GM12892 (cell line): ENCODE data around the gene PLEKHD1.

Source experiments
- DNase-seq: peaks from one replicate; pipeline ENCODE4 v3.0.0; 2011; ENCODE audit not compliant: insufficient read length
- FAIRE-seq: peaks from 2 replicates; lab custom pipeline; 2011; peaks lifted over from hg19 to GRCh38; lab: Jason Lieb, UNC
- POLR2A ChIP-seq: IDR thresholded peaks from 2 replicates; pipeline ENCODE4 v1.6.1; 2011; ENCODE audit warnings: low read depth, low read length, control low read depth
- POLR2AphosphoS5 ChIP-seq: IDR thresholded peaks from 2 replicates; pipeline ENCODE4 v1.6.1; 2011; ENCODE audit warnings: low read depth, low read length, control low read depth
- TAF1 ChIP-seq: IDR thresholded peaks from 2 replicates; pipeline ENCODE4 v1.6.1; 2011; ENCODE audit warnings: low read depth, mild to moderate bottlenecking, control low read depth, low read length, borderline replicate concordance

PLEKHD1 gene

GRCh38 chr14:69540654-69541335, 56.3 kb downstream of the PLEKHD1 start:
- no peak for FAIRE-seq
- TF ChIP-seq POLR2A (no peak), POLR2AphosphoS5 (no peak), TAF1 (no peak)
- no peak for DNase-seq

GRCh38 chr14:69542311-69542710, 57.8 kb downstream of the PLEKHD1 start:
- FAIRE-seq (no peak), DNase-seq (no peak)

GRCh38 chr14:69543341-69544115, 59.0 kb downstream of the PLEKHD1 start:
- peak; percentile 84 for FAIRE-seq
- TF ChIP-seq POLR2A, result no peak
- no peak for TF ChIP-seq TAF1
- TF ChIP-seq POLR2AphosphoS5, result no peak
- DNase-seq, result no peak

More at GRCh38 chr14:69542311-69542710, 57.8 kb downstream of the PLEKHD1 start:
- no peak for TF ChIP-seq POLR2A
- TF ChIP-seq TAF1, result no peak
- no peak for TF ChIP-seq POLR2AphosphoS5

- DNase-seq (no peak), FAIRE-seq (no peak)
- TF ChIP-seq POLR2AphosphoS5, result no peak
- no peak for TF ChIP-seq POLR2A
- no peak for TF ChIP-seq TAF1
Measured at GRCh38 chr14:69547701-69548348, 63.3 kb downstream of the PLEKHD1 start.

- FAIRE-seq, result no peak
- no peak for DNase-seq
- TF ChIP-seq POLR2A, result no peak
- no peak for TF ChIP-seq TAF1
- no peak for TF ChIP-seq POLR2AphosphoS5
Measured at GRCh38 chr14:69548566-69548965, 64.0 kb downstream of the PLEKHD1 start.

GRCh38 chr14:69551511-69551910, 67.0 kb downstream of the PLEKHD1 start:
- no peak for FAIRE-seq

GRCh38 chr14:69553252-69553651, 68.7 kb downstream of the PLEKHD1 start:
- TF ChIP-seq TAF1 (no peak), POLR2A (no peak), POLR2AphosphoS5 (no peak)
- DNase-seq (no peak), FAIRE-seq (no peak)

More at GRCh38 chr14:69551511-69551910, 67.0 kb downstream of the PLEKHD1 start:
- no peak for DNase-seq
- TF ChIP-seq POLR2A (no peak), TAF1 (no peak), POLR2AphosphoS5 (no peak)

GRCh38 chr14:69554500-69554899, 70.0 kb downstream of the PLEKHD1 start:
- TF ChIP-seq POLR2A (no peak), TAF1 (no peak), POLR2AphosphoS5 (no peak)
- no peak for FAIRE-seq
- DNase-seq, result no peak

GRCh38 chr14:69558774-69559173, 74.2 kb downstream of the PLEKHD1 start:
- FAIRE-seq (no peak), DNase-seq (no peak)
- TF ChIP-seq POLR2AphosphoS5 (no peak), POLR2A (no peak), TAF1 (no peak)

- TF ChIP-seq POLR2AphosphoS5 (no peak), POLR2A (no peak), TAF1 (no peak)
- no peak for FAIRE-seq
- DNase-seq, result no peak
Measured at GRCh38 chr14:69559581-69560011, 75.1 kb downstream of the PLEKHD1 start.

GRCh38 chr14:69560826-69561225, 76.3 kb downstream of the PLEKHD1 start:
- TF ChIP-seq POLR2AphosphoS5 (no peak), TAF1 (no peak), POLR2A (no peak)
- no peak for DNase-seq
- FAIRE-seq, result no peak
